ENCODE measurements around the gene NARF. TPM values are rescaled to one million over a fixed set of nuclear protein-coding genes. Genes with fewer than 3 reads are reported as not detected.

NARF gene
- total and polyA plus RNA-seq, 2 of the 8 experiments (the other 6 are each of a cell fraction or from before 2014, with no cell fraction given), result 97.4 to 131 TPM

GRCh38 chr17:82414548-82415281 lies 43.8 kb upstream of the NARF start (continued):
- TF ChIP-seq CTCF (IDR thresholded peaks at IDR 0.05; ENCODE audit: control extremely low read depth in 1 of 3, insufficient read depth in 1 of 3, low read depth in 1 of 3, low read length in 3 of 3) (peak; percentile 48 to 55 (median 50)), CREB1 (IDR thresholded peaks at IDR 0.05) (0 out of 2 replicates have a peak, but pooled peaks have one; percentile 14), ASH2L (IDR thresholded peaks at IDR 0.05; ENCODE audit: low read length) (peak; percentile 25), HDAC2 (IDR thresholded peaks at IDR 0.05; ENCODE audit: borderline replicate concordance in 1 of 2, low read depth in 2 of 2, low read length in 2 of 2) (peak in 1 of 2 experiments; percentile 90; a peak in 2 of 4 replicates)
